Measurements from ENCODE around the gene LARGE1.

The LARGE1 gene

DNA sequence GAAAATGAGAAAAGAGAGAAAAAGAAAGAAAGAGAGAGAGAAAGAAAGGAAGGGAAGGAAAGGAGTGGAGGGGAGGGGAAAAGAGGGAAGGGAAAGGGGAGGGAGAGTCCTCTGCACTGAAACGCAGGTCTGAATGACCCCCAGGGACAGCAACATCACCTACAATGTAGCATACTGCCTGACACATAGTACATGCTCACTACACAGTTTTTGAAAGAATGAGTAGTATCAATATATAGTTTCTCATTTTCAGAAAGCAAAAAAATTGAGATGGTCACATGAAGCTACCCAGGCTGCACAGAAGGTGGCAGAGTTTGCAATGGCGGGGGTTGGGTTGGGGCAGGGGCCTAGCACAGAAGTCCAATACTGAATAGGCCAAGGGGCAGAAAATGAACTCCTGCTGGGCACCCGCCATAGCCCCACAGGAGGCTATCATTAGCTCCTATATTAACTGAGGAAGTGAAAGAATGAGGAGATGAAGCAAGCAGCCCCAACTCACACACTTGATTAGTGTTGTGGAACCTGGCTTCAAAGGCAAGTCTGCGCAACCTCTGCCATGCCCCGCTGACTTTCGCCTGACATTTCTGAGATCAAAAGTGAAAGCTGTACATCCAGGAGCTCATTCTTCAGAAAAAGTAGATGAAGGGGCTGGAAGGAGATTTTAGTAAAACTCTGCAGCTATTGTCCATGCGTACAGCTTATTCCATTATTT is 620.9 kb downstream of the LARGE1 start:
- no peak for DNase-seq (ENCODE audit: low read depth)
- TF ChIP-seq, protein P1, sequence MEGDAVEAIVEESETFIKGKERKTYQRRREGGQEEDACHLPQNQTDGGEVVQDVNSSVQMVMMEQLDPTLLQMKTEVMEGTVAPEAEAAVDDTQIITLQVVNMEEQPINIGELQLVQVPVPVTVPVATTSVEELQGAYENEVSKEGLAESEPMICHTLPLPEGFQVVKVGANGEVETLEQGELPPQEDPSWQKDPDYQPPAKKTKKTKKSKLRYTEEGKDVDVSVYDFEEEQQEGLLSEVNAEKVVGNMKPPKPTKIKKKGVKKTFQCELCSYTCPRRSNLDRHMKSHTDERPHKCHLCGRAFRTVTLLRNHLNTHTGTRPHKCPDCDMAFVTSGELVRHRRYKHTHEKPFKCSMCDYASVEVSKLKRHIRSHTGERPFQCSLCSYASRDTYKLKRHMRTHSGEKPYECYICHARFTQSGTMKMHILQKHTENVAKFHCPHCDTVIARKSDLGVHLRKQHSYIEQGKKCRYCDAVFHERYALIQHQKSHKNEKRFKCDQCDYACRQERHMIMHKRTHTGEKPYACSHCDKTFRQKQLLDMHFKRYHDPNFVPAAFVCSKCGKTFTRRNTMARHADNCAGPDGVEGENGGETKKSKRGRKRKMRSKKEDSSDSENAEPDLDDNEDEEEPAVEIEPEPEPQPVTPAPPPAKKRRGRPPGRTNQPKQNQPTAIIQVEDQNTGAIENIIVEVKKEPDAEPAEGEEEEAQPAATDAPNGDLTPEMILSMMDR (conservative IDR thresholded peaks at IDR 0.05; ENCODE audit: low read length), result no peak
- H3K4me3 ChIP-seq (ENCODE audit: low read length), result no peak overlapping the region

GRCh38 chr22:33296941-33297340 is 623.3 kb downstream of the LARGE1 start:
- DNase-seq (ENCODE audit: low read depth), result no peak
- TF ChIP-seq, protein P1 (conservative IDR thresholded peaks at IDR 0.05; ENCODE audit: low read length), result no peak
- H3K4me3 ChIP-seq (ENCODE audit: low read length), result no peak overlapping the region

- no peak for DNase-seq (ENCODE audit: low read depth)
- no peak overlapping the region for H3K4me3 ChIP-seq (ENCODE audit: low read length)
- TF ChIP-seq, protein P1 (conservative IDR thresholded peaks at IDR 0.05; ENCODE audit: low read length), result no peak
Measured at GRCh38 chr22:33288078-33288477, 632.2 kb downstream of the LARGE1 start.

DNA sequence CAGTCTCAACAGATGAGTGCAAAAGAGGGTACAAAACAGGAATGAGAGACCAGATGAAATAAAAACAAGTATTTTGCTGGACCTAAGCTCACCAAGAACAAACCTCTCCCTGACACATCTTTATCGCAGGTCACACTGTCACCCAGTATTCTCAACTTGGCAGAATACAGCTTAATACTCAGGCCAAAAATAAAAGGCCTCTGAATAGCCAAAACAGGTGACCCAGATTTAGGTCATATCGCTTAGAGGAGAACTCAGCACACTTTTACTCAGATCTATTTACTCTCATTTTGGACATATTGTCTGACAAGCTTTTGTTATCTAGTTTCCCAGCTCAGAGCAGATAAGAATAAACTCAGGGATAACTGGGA is 645.2 kb downstream of the LARGE1 start:
- TF ChIP-seq, protein P1 (conservative IDR thresholded peaks at IDR 0.05; ENCODE audit: low read length), result no peak
- no peak overlapping the region for H3K4me3 ChIP-seq (ENCODE audit: low read length)
- DNase-seq (ENCODE audit: low read depth), result no peak

DNA sequence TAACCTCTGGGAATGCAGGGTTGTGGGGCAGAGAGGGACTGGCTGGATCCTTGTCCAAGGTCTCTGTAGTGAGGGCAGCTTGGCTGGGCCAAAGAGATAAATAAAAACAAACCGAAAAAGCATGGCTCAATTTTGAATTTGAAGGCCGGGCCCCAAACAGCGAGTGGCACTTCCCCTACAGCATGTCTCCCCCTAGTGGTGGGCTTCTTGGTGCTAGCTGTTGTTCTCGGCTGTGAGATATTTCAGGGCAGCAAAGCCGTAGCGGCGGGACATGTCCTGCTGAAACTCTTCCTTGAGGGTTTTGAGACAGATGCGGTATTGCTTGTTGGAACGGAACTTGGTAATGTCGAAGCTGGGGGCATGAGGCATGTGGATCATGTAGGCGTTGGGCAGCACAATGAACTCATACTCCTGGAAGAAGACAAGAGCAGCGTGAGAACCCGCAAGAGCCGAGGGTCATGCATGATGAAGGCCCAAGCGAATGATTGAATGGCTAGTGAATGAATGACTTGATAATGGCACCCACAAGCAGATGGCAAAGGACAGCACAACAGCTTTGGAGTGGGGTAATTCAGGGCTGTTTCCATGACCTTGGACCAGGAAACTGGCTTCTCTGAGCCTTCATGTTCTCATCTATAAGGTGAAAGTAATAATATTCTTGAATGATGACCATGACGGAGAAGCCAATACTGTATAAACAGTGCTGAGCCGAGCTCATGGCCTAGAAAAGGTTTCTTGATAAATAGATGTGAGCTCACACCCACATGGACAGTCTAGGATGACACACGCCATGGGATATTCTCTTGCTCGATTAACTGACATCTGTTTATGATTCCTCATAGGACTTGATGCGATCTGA is 645.8 kb downstream of the LARGE1 start:
- peak; percentile 3 for DNase-seq (ENCODE audit: low read depth)
- no peak overlapping the region for H3K4me3 ChIP-seq (ENCODE audit: low read length)
- TF ChIP-seq, protein P1 (conservative IDR thresholded peaks at IDR 0.05; ENCODE audit: low read length), result peak; percentile 47

GRCh38 chr22:33272871-33273270 is 647.4 kb downstream of the LARGE1 start:
- H3K4me3 ChIP-seq (ENCODE audit: low read length), result no peak overlapping the region
- no peak for DNase-seq (ENCODE audit: low read depth)
- TF ChIP-seq, protein P1 (conservative IDR thresholded peaks at IDR 0.05; ENCODE audit: low read length), result no peak

- no peak overlapping the region for H3K4me3 ChIP-seq (ENCODE audit: low read length)
Measured at GRCh38 chr22:33272180-33272579, 648.1 kb downstream of the LARGE1 start.

More at GRCh38 chr22:33272180-33272579, 648.1 kb downstream of the LARGE1 start:
- TF ChIP-seq, protein P1 (conservative IDR thresholded peaks at IDR 0.05; ENCODE audit: low read length), result no peak
- DNase-seq (ENCODE audit: low read depth), result no peak
